ENCODE results near the gene ZNF32.
"Not testable (repeated sequence)": the region's sequence is repeated elsewhere in the genome, so short reads cannot be mapped to it uniquely, and the experiment has no call there.

The ZNF32 gene

GRCh38 chr10:43648095-43648397, 635 bp downstream of the ZNF32 start:
- in situ Hi-C loops (cut with MboI; ENCODE audit: low sequenced_read_pairs), result no loop called here

DNA sequence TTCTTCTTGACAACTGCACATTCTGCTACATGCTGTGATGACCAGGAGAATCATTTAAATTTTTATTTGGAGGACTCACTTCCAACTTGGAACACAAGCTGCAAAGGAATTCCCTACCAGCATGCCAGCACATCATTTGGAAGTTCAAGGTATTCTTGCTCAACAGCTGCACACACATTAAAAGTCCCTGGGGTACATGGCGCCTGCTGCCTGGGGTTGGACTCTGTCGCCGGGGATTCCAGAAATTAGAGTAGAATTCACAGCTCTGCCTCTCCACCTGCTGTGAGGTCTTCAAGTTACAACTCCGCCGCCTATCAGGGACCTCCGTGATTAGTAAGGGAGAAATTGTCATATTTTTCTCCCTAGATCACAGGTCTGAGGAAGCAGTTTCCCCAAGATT, 1.1 kb downstream of the ZNF32 start:
- in situ Hi-C loops (cut with MboI; ENCODE audit: low sequenced_read_pairs), result no loop called here

- in situ Hi-C loops (cut with MboI; ENCODE audit: low sequenced_read_pairs), result no loop called here
These were observed 2.8 kb downstream of the ZNF32 start for GRCh38 chr10:43645866-43646265.

DNA sequence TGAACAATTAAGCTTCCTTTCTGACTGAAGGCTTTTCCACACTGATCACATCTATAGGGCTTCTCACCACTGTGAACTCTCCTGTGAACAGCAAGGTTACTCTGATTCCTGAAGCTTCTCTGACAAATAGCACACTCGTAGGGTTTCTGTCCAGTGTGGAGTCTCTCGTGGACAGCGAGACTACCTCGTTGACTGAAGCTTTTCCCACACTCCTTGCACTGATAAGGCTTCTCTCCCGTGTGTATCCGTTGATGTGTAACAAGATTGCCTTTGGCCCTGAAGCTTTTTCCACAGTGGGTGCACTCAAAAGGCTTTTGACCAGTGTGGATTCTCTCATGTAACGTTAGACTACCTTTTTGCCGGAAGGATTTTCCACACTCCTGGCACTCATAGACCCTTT, 4.4 kb downstream of the ZNF32 start:
- in situ Hi-C loops (cut with MboI; ENCODE audit: low sequenced_read_pairs), result no loop called here

DNA sequence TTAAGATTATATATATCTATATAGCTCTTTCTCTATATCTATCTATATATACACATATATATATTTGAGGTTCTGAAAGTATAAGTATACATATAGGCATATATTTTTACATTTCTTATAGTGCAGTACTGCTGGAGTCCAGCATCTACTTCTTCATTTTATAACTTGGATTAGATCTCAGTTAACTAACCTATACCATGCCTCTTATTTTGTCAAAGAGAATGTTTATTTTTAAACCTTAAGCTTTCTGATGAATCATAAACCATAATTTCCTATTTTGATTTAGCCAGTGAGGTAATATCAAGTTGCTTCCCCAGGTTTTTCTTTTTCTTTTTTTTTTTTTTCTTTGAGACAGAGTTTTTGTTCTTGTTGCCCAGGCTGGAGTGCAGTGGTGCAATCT, 8.1 kb downstream of the ZNF32 start:
- in situ Hi-C loops (cut with MboI; ENCODE audit: low sequenced_read_pairs), result no loop called here

DNA sequence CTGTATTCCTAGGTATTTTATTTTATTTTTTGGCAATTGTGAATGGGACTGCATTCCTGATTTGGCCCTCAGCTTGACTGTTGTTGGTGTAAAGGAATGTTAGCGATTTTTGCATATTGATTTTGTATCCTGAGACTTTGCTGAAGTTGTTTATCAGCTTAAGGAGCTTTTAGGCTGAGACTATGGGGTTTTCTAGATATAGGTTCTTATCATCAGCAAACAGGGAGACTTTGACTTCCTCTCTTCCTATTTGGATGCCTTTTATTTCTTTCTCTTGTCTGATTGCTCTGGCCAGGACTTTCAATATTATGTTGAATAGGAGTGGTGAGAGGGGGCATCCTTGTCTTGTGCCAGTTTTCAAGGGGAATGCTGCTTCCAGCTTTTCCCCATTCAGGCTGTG, 12.9 kb downstream of the ZNF32 start:
- in situ Hi-C loops (cut with MboI; ENCODE audit: low sequenced_read_pairs), result not testable (repeated sequence)

DNA sequence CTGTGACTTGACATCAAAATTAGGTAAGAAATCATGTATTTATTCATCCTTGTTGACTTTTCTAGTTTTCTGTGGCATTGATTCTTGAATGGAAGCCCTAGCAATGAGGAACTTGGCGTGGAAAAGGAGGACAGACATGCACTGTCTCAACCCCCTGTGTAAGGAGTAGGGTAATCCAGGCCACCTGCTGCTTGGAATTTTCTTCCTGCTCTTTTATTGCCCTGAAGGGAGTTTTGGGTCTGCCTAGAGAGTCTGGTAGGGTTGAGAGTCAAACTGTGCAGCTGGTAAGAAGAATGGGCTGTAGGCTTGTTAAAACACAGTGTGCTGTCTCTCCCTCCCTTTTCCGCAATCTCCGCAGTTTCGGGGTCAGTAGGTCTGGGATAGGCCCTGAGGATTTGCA, 19.7 kb downstream of the ZNF32 start:
- in situ Hi-C loops (cut with MboI; ENCODE audit: low sequenced_read_pairs), result no loop called here

DNA sequence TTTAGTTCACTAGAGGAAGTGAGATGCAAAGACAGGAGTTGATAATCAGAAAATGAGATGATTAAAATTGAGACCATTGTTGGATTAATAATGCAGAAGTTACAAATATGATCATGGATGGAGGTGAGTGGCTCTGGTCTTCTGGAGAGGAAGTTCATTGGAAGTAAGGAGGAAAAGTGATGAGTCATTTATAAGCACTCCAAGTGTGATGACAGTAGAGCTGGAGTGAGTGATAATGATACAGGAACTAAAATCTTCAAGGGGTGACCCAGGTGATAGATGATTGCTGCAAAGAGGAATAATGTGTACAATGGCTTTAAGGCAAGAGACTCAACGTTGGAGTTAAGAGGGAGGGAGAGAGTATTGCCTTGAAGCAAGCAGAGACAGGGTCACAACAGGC, 20.7 kb downstream of the ZNF32 start:
- in situ Hi-C loops (cut with MboI; ENCODE audit: low sequenced_read_pairs), result no loop called here

DNA sequence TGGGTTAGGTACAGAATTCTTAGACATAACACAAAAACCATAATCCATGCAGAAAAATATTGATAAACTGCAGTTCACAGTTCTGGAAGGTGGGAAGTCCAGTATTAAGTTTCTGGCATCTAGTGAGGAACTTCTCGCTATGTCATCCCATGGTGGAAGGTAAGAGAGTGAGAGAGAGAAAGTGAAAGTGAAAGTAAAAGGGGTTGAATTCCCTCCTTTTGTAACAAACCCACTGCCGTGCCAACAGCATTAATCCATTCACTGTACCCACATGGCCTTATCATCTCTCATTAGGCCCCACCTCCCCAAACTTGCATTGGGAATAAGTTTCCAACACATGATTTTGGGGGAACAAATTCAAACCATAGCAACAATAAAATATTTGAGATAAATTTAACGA, 25.3 kb downstream of the ZNF32 start:
- in situ Hi-C loops (cut with MboI; ENCODE audit: low sequenced_read_pairs), result no loop called here

DNA sequence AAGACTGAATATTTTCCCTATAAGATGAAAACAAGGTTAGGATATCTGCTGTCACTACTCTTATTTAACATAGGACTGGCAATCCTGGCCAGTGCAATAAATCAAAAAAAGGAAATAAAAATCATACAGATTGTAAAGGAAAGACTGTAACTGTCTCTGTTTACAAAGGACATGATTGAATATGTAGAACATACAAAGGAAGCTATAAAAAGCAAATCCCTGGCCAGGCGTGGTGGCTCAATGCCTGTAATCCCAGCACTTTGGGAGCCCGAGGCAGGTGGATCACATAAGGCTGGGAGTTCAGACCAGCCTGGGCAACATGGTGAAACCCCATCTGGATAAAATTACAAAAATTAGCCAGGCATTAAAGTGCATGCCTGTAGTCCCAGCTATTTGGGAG, 26.6 kb downstream of the ZNF32 start:
- in situ Hi-C loops (cut with MboI; ENCODE audit: low sequenced_read_pairs), result no loop called here

GRCh38 chr10:43619368-43619767, 29.3 kb downstream of the ZNF32 start:
- in situ Hi-C loops (cut with MboI; ENCODE audit: low sequenced_read_pairs), result no loop called here

GRCh38 chr10:43616697-43617370, 31.8 kb downstream of the ZNF32 start:
- in situ Hi-C loops (cut with MboI; ENCODE audit: low sequenced_read_pairs), result no loop called here

DNA sequence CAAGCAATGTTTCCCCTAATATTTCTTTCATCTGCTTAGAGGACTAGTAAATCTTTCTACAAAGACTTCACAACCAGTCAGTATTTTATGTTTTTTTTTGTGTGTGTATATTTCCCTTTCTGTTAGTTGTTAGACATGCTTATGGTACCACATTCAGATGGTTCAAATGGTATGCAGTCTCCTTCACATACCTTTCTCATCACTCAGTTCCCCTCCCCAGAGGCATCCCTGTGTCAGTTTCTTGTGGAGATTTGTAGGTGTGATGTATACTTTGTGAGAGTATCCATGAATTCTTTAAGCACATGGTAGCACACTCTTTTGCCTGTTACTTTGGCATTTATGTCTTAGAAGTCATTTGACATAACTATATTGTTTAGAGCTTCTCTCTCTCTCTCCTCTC, 38.0 kb downstream of the ZNF32 start:
- in situ Hi-C loops (cut with MboI; ENCODE audit: low sequenced_read_pairs), result no loop called here

GRCh38 chr10:43607199-43607573, 41.5 kb downstream of the ZNF32 start:
- in situ Hi-C loops (cut with MboI; ENCODE audit: low sequenced_read_pairs), result no loop called here

DNA sequence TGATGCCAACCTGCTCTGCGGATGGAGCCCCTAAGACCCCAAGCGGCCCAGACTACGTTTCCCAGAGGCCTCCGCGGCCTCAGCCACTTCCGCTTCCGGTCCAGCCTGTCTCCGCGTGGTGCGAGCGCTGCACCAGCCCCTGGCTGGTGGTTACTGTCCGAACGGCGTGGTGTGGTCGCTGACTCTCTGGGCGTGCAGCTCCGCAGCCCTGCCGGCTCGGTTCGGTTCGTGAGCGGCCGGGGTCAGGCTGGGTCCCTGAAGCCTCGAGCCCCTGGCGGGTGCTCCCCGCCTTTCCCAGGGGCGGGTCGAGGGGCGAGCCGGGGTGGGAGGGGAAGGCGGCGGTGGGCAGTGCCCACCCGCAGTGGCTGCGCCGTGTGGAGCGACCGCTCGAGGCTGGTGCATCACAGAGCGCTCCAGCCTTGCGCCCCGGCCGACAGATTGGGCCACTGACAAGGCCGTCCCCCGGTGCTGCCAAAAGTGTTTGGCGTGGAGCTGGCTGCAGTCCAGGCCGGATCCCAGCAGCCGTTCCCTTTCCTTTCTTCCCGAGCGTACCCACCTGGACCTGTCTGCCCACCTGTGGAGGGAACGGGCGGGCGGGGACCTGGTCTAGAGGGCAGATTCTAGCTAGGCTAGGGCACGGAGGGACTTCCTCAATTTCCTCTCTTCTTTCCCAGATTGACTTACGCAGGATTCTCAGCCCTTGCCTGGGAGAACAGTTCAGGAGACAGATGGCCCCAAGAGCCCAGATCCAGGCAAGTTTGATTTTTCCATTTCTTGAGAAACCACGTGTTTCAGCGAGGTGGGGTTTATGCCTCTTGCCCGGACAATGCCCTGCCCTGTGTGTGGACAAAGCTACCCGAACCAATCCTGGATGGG, 42.1 kb downstream of the ZNF32 start, which contains the start of gene ZNF485:
Gene ZNF485 (plus strand): TSS at position 116 of the 876 bp plus-strand sequence. CDS start 613 bp downstream, at position 729.
- in situ Hi-C loops (cut with MboI; ENCODE audit: low sequenced_read_pairs), result no loop called here

DNA sequence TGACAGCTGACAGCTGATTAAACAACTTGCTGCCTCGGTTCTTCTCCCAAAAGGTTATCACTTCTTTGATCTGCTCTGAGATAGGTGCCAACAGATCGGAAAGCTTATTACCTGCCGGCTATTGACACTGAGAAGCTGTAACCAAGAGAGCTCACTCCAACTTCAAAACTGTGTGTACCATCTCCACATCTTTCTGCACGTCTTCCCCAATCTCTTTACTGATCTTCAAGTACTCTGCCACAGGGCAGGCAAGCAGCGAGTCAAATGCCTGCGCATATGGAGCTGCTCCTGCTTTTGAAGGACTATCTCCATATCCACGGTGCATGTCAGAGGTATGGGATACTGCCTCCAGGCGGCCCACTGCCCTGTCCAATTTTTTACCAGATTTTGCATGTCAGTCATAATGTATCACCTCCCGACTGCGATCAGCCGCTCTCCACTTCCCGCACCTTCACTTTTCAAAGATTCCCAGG, 42.8 kb downstream of the ZNF32 start:
- in situ Hi-C loops (cut with MboI; ENCODE audit: low sequenced_read_pairs), result no loop called here

DNA sequence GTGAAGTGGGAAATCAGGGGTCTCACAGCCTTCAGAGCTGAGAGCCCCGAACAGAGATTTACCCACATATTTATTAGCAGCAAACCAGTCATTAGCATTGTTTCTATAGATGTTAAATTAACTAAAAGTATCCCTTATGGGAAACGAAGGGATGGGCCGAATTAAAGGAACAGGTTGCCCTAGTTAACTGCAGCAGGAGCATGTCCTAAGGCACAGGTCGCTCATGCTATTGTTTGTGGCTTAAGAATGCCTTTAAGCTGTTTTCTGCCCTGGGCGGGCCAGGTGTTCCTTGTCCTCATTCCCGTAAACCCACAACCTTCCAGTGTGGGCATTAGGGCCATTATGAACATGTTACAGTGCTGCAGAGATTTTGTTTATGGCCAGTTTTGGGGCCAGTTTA, 47.1 kb downstream of the ZNF32 start:
- in situ Hi-C loops (cut with MboI; ENCODE audit: low sequenced_read_pairs), result not testable (repeated sequence)

GRCh38 chr10:43599333-43599732, 49.3 kb downstream of the ZNF32 start:
- in situ Hi-C loops (cut with MboI; ENCODE audit: low sequenced_read_pairs), result no loop called here

- in situ Hi-C loops (cut with MboI; ENCODE audit: low sequenced_read_pairs), result no loop called here
These were observed 50.2 kb downstream of the ZNF32 start for GRCh38 chr10:43598446-43598845.

DNA sequence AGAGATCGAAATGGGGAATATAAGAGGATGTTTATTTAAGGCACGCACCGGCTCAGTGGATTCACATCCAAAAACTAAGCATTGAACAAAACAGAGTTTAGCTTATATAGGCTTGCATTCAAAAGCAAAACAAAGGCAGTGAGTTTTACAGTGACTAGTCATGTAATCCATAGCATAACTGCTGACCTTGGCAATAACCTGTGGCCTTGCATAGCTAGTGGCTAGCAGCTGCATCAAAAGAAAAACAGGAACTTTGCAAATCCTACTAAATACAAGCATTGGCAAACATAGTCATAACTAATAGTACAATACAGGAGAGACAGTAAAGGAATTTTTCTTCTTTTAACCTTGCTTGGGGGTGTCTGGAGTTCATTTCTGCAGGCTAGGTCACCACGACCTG, 52.1 kb downstream of the ZNF32 start:
- in situ Hi-C loops (cut with MboI; ENCODE audit: low sequenced_read_pairs), result no loop called here

DNA sequence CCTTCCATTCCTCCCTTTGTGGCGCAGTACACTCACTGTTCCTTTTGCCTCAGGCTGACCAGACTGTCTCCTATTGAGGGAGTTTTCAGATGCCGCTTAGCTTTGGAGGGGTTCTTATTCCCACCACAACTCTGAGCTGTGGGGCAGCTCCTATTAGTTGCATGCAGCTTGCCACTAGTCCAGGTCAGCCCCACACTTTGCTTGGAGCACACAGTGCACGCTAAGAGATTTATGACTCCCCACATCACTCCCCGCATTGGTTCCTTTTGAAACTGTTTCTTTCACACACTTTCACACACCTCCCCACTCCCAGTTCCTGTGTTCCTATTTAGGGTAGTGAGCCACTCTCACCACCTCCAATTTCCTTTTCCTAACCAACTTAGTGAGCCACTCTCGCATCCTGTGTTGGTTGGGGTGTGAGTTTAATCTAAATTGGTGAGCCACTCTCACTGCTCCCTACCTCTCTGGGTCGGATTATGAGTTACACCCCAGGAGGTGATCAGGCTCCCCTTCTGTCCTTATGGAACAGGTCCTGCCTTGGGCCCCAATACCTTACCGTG, 52.9 kb downstream of the ZNF32 start:
- in situ Hi-C loops (cut with MboI; ENCODE audit: low sequenced_read_pairs), result no loop called here

- in situ Hi-C loops (cut with MboI; ENCODE audit: low sequenced_read_pairs), result no loop called here
These were observed 53.6 kb downstream of the ZNF32 start for GRCh38 chr10:43594944-43595589.

Measured in HL-60/S4 treated with retinoic acid at 250 ng/mL for 4 days and 3 days (cell line).